ENCODE results near the gene PRG3. TPM values are rescaled to one million over a fixed set of nuclear protein-coding genes. Genes with fewer than 3 reads are reported as not detected.

PRG3 gene
- total and polyA plus RNA-seq, 2 of the 13 experiments (the other 11 are each of a cell fraction or from before 2014, with no cell fraction given), result not detected

DNA sequence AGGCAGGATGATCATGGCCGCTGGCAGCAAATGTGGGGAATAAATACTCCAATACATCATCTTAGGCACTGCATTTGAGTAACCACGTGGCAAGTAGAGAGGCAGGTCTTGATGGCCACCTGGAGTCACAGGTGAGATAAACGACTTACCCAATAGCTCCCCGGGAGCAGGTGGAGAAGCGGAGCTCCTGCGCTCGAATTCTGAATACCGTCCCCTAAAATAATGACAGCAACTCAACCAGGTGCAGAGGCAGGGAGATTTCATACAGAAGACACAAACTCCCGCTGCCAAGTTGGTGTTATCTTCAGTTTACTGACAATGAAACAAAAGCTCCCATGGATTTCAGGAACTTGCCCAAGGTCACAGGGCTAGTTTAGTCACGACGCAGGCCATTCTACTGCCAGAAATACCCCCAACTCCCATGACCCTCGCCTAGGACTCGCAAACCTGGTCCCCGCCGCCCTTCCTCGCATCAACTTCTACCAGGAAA is 45.5 kb upstream of the PRG3 start (continued):
- TF ChIP-seq, protein P1, sequence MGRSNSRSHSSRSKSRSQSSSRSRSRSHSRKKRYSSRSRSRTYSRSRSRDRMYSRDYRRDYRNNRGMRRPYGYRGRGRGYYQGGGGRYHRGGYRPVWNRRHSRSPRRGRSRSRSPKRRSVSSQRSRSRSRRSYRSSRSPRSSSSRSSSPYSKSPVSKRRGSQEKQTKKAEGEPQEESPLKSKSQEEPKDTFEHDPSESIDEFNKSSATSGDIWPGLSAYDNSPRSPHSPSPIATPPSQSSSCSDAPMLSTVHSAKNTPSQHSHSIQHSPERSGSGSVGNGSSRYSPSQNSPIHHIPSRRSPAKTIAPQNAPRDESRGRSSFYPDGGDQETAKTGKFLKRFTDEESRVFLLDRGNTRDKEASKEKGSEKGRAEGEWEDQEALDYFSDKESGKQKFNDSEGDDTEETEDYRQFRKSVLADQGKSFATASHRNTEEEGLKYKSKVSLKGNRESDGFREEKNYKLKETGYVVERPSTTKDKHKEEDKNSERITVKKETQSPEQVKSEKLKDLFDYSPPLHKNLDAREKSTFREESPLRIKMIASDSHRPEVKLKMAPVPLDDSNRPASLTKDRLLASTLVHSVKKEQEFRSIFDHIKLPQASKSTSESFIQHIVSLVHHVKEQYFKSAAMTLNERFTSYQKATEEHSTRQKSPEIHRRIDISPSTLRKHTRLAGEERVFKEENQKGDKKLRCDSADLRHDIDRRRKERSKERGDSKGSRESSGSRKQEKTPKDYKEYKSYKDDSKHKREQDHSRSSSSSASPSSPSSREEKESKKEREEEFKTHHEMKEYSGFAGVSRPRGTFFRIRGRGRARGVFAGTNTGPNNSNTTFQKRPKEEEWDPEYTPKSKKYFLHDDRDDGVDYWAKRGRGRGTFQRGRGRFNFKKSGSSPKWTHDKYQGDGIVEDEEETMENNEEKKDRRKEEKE (IDR thresholded peaks at IDR 0.05), result no peak
- no peak for TF ChIP-seq SIN3A (IDR thresholded peaks at IDR 0.05; ENCODE audit: borderline replicate concordance, low read depth, low read length)

DNA sequence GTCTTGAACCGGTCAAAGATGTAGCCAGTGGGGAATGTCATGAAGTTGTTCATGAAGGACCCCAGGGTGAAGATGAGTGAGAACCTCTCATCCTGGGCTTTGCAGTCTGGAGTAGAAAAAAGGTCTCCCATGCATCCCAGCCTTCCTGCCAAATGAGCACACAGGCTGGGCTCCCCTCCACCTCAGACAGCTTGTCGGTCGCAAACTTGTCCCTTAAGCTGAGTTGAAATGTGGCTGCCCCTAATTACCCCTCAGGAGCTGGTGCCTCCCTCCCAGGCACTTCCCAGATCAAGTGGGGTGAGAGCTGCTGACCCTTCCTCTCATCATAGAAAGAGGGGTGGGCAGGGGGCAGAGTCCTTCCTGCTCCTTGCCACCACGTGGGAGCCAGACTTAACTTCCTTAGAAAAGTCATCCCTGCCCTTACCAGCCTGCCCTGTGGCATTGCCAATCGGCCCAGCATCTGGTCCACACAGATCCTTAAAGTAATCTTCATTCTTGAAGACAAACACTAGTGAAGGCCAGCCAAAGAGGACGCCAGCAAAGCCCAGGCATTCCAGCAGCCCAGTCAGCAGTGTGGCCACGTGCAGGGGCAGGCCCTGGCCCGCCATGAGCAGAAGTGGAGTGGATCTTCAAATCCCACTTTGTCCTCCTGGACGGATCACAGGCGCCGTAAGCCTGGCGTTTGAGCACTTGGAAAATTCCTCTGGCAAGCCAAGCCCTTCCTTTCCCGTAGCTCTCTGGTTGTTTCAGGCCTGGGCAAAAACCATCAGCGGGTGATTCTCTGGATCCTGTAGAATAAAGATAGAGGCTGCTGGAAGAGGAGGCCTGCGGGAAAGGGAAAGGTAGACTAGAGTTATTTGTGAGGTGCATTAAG is 44.9 kb upstream of the PRG3 start:
- TF ChIP-seq ZNF326 (CRISPR knock-in tag; IDR thresholded peaks at IDR 0.05; ENCODE audit: borderline replicate concordance), result no peak
- no peak for TF ChIP-seq ZNF605 (CRISPR knock-in tag; IDR thresholded peaks at IDR 0.05)
- TF ChIP-seq SPEN (CRISPR knock-in tag; IDR thresholded peaks at IDR 0.05; ENCODE audit: low read depth), result no peak
- no peak for TF ChIP-seq ZNF549 (CRISPR knock-in tag; IDR thresholded peaks at IDR 0.05)
- no peak for TF ChIP-seq ZNF788 (CRISPR knock-in tag; IDR thresholded peaks at IDR 0.05; ENCODE audit: borderline replicate concordance)
- TF ChIP-seq ATF7 (IDR thresholded peaks at IDR 0.05), result no peak
- TF ChIP-seq ATF7 (CRISPR knock-in tag; IDR thresholded peaks at IDR 0.05), result no peak
- no peak for TF ChIP-seq ZNF10 (CRISPR knock-in tag; IDR thresholded peaks at IDR 0.05; ENCODE audit: borderline replicate concordance, low read depth)
- TF ChIP-seq, protein P2, sequence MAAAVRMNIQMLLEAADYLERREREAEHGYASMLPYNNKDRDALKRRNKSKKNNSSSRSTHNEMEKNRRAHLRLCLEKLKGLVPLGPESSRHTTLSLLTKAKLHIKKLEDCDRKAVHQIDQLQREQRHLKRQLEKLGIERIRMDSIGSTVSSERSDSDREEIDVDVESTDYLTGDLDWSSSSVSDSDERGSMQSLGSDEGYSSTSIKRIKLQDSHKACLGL (CRISPR knock-in tag; IDR thresholded peaks at IDR 0.05), result no peak
- no peak for TF ChIP-seq ZSCAN21 (CRISPR knock-in tag; IDR thresholded peaks at IDR 0.05; ENCODE audit: borderline replicate concordance)
- no peak for TF ChIP-seq PHF5A (CRISPR knock-in tag; IDR thresholded peaks at IDR 0.05; ENCODE audit: low read depth, unreplicated experiment)
- TF ChIP-seq SETDB1 (CRISPR knock-in tag; IDR thresholded peaks at IDR 0.05; ENCODE audit: borderline replicate concordance), result no peak
- no peak overlapping the region for H3K4me3 ChIP-seq (replicated peaks in 1 of 3; ENCODE audit: insufficient read depth in 1 of 3, low read depth in 2 of 3, low read length in 3 of 3)
- 73% methylated on average over 12 of the region's 15 CpGs for WGBS (ENCODE audit: low lambda C conversion rate)
- no peaks in the 10 kb centered on the region for H3K36me3 ChIP-seq (replicated peaks in 1 of 2; ENCODE audit: control insufficient read depth in 1 of 2, insufficient read depth in 2 of 2, low read length in 2 of 2)
- no peak overlapping the region for H3K27ac ChIP-seq (ENCODE audit: extremely low read length, insufficient read depth, low read length)
- no peak for ATAC-seq
- H3K4me1 ChIP-seq (ENCODE audit: insufficient read depth, low read length), result peaks cover 53% of the 10 kb centered on the region
- H3K9ac ChIP-seq (ENCODE audit: insufficient read depth, low read depth, low read length), result no peak overlapping the region
- H3K4me2 ChIP-seq (ENCODE audit: low read depth, low read length), result peak overlapping the region; percentile 5; the same call in 1 of the 2 replicates
- DNase-seq (ENCODE audit: low spot score), result no peak
- ChIA-PET POLR2A (no interaction called here), CTCF (ENCODE audit: low intra/inter-chr PET ratio, low total read pairs) (no interaction called here)
- H4K20me1 ChIP-seq (ENCODE audit: insufficient read depth, low read length), result no peaks in the 10 kb centered on the region
- no peak overlapping the region for H2AFZ ChIP-seq (ENCODE audit: low read length)
- no peaks in the 10 kb centered on the region for H3K9me3 ChIP-seq (ENCODE audit: low read length)
- peaks cover 2% of the 10 kb centered on the region in 2 experiments; a peak in 2 of 5 replicates for H3K27me3 ChIP-seq (ENCODE audit: control insufficient read depth in 1 of 2, insufficient read depth in 2 of 2, low read length in 2 of 2)
- in situ Hi-C loops (cut with HindIII; ENCODE audit: extremely low pct_ligation_motif_present, low pct_unique_long_range_greater_than_20kb) (no loop called here), intact Hi-C loops (cut with micrococcal nuclease; ENCODE audit: unreplicated experiment) (no loop called here)
- no TSS peak for BruUV-seq (replicated peaks)
- no peak for FAIRE-seq
- H3K79me2 ChIP-seq (ENCODE audit: insufficient read depth, low read length), result no peaks in the 10 kb centered on the region

Measured in HepG2 (cell line).